Chondrocyte (in vitro differentiated cells): Measurements from ENCODE around the gene ARHGAP24. TPM values are rescaled to one million over a fixed set of nuclear protein-coding genes. Genes with fewer than 3 reads are reported as not detected.

Experiments
- DNase-seq: peaks from one replicate; pipeline ENCODE4 v3.0.0; 2021; ENCODE audit warnings: mixed read lengths, low spot score
- H3K27ac Mint-ChIP-seq: one replicate; pipeline ENCODE4 v1.8.0; 2021; ENCODE audit warnings: mild to moderate bottlenecking, moderate library complexity, mixed read lengths; ENCODE audit not compliant: unreplicated experiment
- H3K27me3 Mint-ChIP-seq: 2 replicates; pipeline ENCODE4 v1.8.0; 2021; ENCODE audit warnings: low read depth, mixed read lengths
- H3K36me3 Mint-ChIP-seq: 2 replicates; pipeline ENCODE4 v1.8.0; 2021; ENCODE audit warnings: low read depth, mixed read lengths
- H3K4me1 Mint-ChIP-seq: 2 replicates; pipeline ENCODE4 v1.8.0; 2021; ENCODE audit warnings: low read depth, mild to moderate bottlenecking, mixed read lengths
- H3K4me3 Mint-ChIP-seq: one replicate; pipeline ENCODE4 v1.8.0; 2021; ENCODE audit warnings: mild to moderate bottlenecking, moderate library complexity, mixed read lengths; ENCODE audit not compliant: unreplicated experiment
- H3K9me3 Mint-ChIP-seq: 2 replicates; pipeline ENCODE4 v1.8.0; 2021; ENCODE audit warnings: low read depth, mixed read lengths
- CTCF ChIP-seq: fragments of 200-600 bp; sonication (generic); IDR thresholded peaks from 2 replicates; pipeline ENCODE4 v1.5.0; 2021; ENCODE audit warnings: antibody characterized with exemption, mild to moderate bottlenecking, moderate library complexity
- total RNA-seq: library from RNA; stranded (reverse); gene quantifications from 3 replicates; pipeline ENCODE4 v1.2.1, GENCODE V29; 2021

ARHGAP24 gene
- total RNA-seq, 1 donor from 2014 or later, result 22.0 TPM

- Mint-ChIP-seq H3K9me3 (peaks cover 3% of the 10 kb centered on the region), H3K27ac (no peak overlapping the region)
These were observed 232.7 kb downstream of the ARHGAP24 start for GRCh38 chr4:85707611-85708010.

GRCh38 chr4:85708468-85708867 is 233.5 kb downstream of the ARHGAP24 start:
- H3K36me3 Mint-ChIP-seq, result no peaks in the 10 kb centered on the region
- no peak for TF ChIP-seq CTCF
- H3K27ac Mint-ChIP-seq, result no peak overlapping the region
- no peak for DNase-seq
- H3K4me1 Mint-ChIP-seq, result no peaks in the 10 kb centered on the region
- no peaks in the 10 kb centered on the region for H3K27me3 Mint-ChIP-seq
- H3K4me3 Mint-ChIP-seq, result no peak overlapping the region
- peaks cover 3% of the 10 kb centered on the region for H3K9me3 Mint-ChIP-seq

More at GRCh38 chr4:85707611-85708010, 232.7 kb downstream of the ARHGAP24 start:
- no peaks in the 10 kb centered on the region for H3K36me3 Mint-ChIP-seq
- DNase-seq, result no peak
- peaks cover 7% of the 10 kb centered on the region for H3K4me1 Mint-ChIP-seq
- H3K27me3 Mint-ChIP-seq, result no peaks in the 10 kb centered on the region
- TF ChIP-seq CTCF, result no peak
- no peak overlapping the region for H3K4me3 Mint-ChIP-seq

- H3K27me3 Mint-ChIP-seq, result no peaks in the 10 kb centered on the region
- peaks cover 3% of the 10 kb centered on the region for H3K4me1 Mint-ChIP-seq
- H3K9me3 Mint-ChIP-seq, result peaks cover 3% of the 10 kb centered on the region
- no peaks in the 10 kb centered on the region for H3K36me3 Mint-ChIP-seq
- no peak for TF ChIP-seq CTCF
- no peak for DNase-seq
- H3K4me3 Mint-ChIP-seq, result no peak overlapping the region
- no peak overlapping the region for H3K27ac Mint-ChIP-seq
These were observed 238.1 kb downstream of the ARHGAP24 start for GRCh38 chr4:85713005-85713404.

GRCh38 chr4:85715991-85716737 is 241.2 kb downstream of the ARHGAP24 start:
- Mint-ChIP-seq H3K4me1 (peaks cover 9% of the 10 kb centered on the region), H3K27me3 (no peaks in the 10 kb centered on the region), H3K9me3 (peaks cover 3% of the 10 kb centered on the region), H3K4me3 (no peak overlapping the region), H3K36me3 (no peaks in the 10 kb centered on the region), H3K27ac (no peak overlapping the region)
- TF ChIP-seq CTCF, result no peak
- no peak for DNase-seq

GRCh38 chr4:85717351-85717750 is 242.4 kb downstream of the ARHGAP24 start:
- DNase-seq, result no peak
- H3K9me3 Mint-ChIP-seq, result peaks cover 3% of the 10 kb centered on the region
- H3K36me3 Mint-ChIP-seq, result no peaks in the 10 kb centered on the region
- no peak overlapping the region for H3K27ac Mint-ChIP-seq
- H3K4me3 Mint-ChIP-seq, result no peak overlapping the region
- TF ChIP-seq CTCF, result no peak
- no peaks in the 10 kb centered on the region for H3K27me3 Mint-ChIP-seq
- peaks cover 9% of the 10 kb centered on the region for H3K4me1 Mint-ChIP-seq
